ENCODE results near the gene PSMB3.

Gene PSMB3

GRCh38 chr17:38750312-38751121, 2.0 kb upstream of the PSMB3 start:
- peak overlapping the region; percentile 99 for H3K4me3 ChIP-seq (ENCODE audit: insufficient read depth, low read depth, low read length, poor library complexity, severe bottlenecking)
- no peak for DNase-seq
- peaks cover 54% of the 10 kb centered on the region for H3K4me1 ChIP-seq (ENCODE audit: control insufficient read depth, insufficient read depth, low read length, poor library complexity, severe bottlenecking)
- H3K9me3 ChIP-seq (ENCODE audit: control insufficient read depth, low read length): no peaks in the 10 kb centered on the region
- no peaks in the 10 kb centered on the region for H3K36me3 ChIP-seq (ENCODE audit: control insufficient read depth, insufficient read depth, low read length)
- H3K27ac ChIP-seq (ENCODE audit: insufficient read depth, low read length, poor library complexity, severe bottlenecking): no peak overlapping the region
- H3K27me3 ChIP-seq (replicated peaks; ENCODE audit: control insufficient read depth, insufficient read depth, low read length, poor library complexity, severe bottlenecking): peaks cover 34% of the 10 kb centered on the region

GRCh38 chr17:38751144-38751807, 1.3 kb upstream of the PSMB3 start:
- H3K27me3 ChIP-seq (replicated peaks; ENCODE audit: control insufficient read depth, insufficient read depth, low read length, poor library complexity, severe bottlenecking): peaks cover 34% of the 10 kb centered on the region
- DNase-seq: no peak
- peaks cover 7% of the 10 kb centered on the region for H3K36me3 ChIP-seq (ENCODE audit: control insufficient read depth, insufficient read depth, low read length)
- peaks cover 54% of the 10 kb centered on the region for H3K4me1 ChIP-seq (ENCODE audit: control insufficient read depth, insufficient read depth, low read length, poor library complexity, severe bottlenecking)
- H3K4me3 ChIP-seq (ENCODE audit: insufficient read depth, low read depth, low read length, poor library complexity, severe bottlenecking): peak overlapping the region; percentile 99
- peak overlapping the region; percentile 86 for H3K27ac ChIP-seq (ENCODE audit: insufficient read depth, low read length, poor library complexity, severe bottlenecking)
- H3K9me3 ChIP-seq (ENCODE audit: control insufficient read depth, low read length): no peaks in the 10 kb centered on the region

GRCh38 chr17:38751808-38752307, 683 bp upstream of the PSMB3 start:
- Histone ChIP-seq H3K9me3 (ENCODE audit: control insufficient read depth, low read length) (no peaks in the 10 kb centered on the region), H3K36me3 (ENCODE audit: control insufficient read depth, insufficient read depth, low read length) (peaks cover 11% of the 10 kb centered on the region), H3K27me3 (replicated peaks; ENCODE audit: control insufficient read depth, insufficient read depth, low read length, poor library complexity, severe bottlenecking) (peaks cover 32% of the 10 kb centered on the region), H3K4me1 (ENCODE audit: control insufficient read depth, insufficient read depth, low read length, poor library complexity, severe bottlenecking) (peaks cover 54% of the 10 kb centered on the region), H3K27ac (ENCODE audit: insufficient read depth, low read length, poor library complexity, severe bottlenecking) (peak overlapping the region; percentile 86), H3K4me3 (ENCODE audit: insufficient read depth, low read depth, low read length, poor library complexity, severe bottlenecking) (peak overlapping the region; percentile 99)
- peak; percentile 53 to 64 (median 63) for DNase-seq

DNA sequence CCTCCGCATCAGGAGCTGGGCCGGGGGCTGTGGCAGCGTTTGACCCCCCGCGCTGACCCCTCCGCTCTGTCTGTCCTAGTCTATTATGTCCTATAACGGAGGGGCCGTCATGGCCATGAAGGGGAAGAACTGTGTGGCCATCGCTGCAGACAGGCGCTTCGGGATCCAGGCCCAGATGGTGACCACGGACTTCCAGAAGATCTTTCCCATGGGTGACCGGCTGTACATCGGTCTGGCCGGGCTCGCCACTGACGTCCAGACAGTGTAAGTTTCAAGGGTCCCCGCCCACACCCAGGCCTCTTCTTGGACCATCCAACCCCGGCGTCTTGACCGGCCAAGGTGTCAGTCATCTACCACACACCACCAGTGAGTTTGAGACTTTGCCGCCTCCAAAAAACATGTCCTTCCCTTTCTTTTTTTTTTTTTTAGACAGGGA, 548 bp downstream of the PSMB3 start:
- H3K4me1 ChIP-seq (ENCODE audit: control insufficient read depth, insufficient read depth, low read length, poor library complexity, severe bottlenecking): peaks cover 42% of the 10 kb centered on the region
- H3K36me3 ChIP-seq (ENCODE audit: control insufficient read depth, insufficient read depth, low read length): peaks cover 15% of the 10 kb centered on the region
- H3K27ac ChIP-seq (ENCODE audit: insufficient read depth, low read length, poor library complexity, severe bottlenecking): peak overlapping the region; percentile 86
- H3K9me3 ChIP-seq (ENCODE audit: control insufficient read depth, low read length): no peaks in the 10 kb centered on the region
- H3K27me3 ChIP-seq (replicated peaks; ENCODE audit: control insufficient read depth, insufficient read depth, low read length, poor library complexity, severe bottlenecking): peaks cover 22% of the 10 kb centered on the region
- no peak for DNase-seq
- H3K4me3 ChIP-seq (ENCODE audit: insufficient read depth, low read depth, low read length, poor library complexity, severe bottlenecking): peak overlapping the region; percentile 99

DNA sequence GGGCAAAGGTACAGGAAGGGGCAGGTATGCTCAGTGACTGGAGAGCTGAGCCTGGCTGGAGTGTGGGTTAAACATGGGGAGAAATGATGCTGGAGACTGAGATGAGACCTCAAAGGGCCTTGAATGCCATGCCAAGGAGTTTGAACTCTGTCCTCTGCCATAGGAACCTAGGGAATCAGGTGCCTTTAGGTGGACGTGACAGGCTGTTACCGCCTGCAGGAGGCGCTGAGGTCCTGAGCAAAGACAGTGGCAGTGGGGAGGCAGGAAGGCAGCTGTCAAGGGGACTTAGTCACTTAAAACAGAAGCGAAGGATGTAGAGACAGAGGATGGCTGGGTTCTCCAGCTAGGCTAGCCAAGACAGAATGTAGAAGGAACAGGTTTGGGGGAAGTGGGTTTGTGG, 9.1 kb downstream of the PSMB3 start:
- no peak overlapping the region for H3K4me3 ChIP-seq (ENCODE audit: insufficient read depth, low read depth, low read length, poor library complexity, severe bottlenecking)
- H3K9me3 ChIP-seq (ENCODE audit: control insufficient read depth, low read length): no peaks in the 10 kb centered on the region
- DNase-seq: no peak
- H3K36me3 ChIP-seq (ENCODE audit: control insufficient read depth, insufficient read depth, low read length): peaks cover 68% of the 10 kb centered on the region
- no peaks in the 10 kb centered on the region for H3K27me3 ChIP-seq (replicated peaks; ENCODE audit: control insufficient read depth, insufficient read depth, low read length, poor library complexity, severe bottlenecking)
- H3K27ac ChIP-seq (ENCODE audit: insufficient read depth, low read length, poor library complexity, severe bottlenecking): no peak overlapping the region
- no peaks in the 10 kb centered on the region for H3K4me1 ChIP-seq (ENCODE audit: control insufficient read depth, insufficient read depth, low read length, poor library complexity, severe bottlenecking)

GRCh38 chr17:38762231-38762630, 9.7 kb downstream of the PSMB3 start:
- Histone ChIP-seq H3K36me3 (ENCODE audit: control insufficient read depth, insufficient read depth, low read length) (peaks cover 72% of the 10 kb centered on the region), H3K4me3 (ENCODE audit: insufficient read depth, low read depth, low read length, poor library complexity, severe bottlenecking) (no peak overlapping the region), H3K27me3 (replicated peaks; ENCODE audit: control insufficient read depth, insufficient read depth, low read length, poor library complexity, severe bottlenecking) (no peaks in the 10 kb centered on the region), H3K4me1 (ENCODE audit: control insufficient read depth, insufficient read depth, low read length, poor library complexity, severe bottlenecking) (no peaks in the 10 kb centered on the region), H3K27ac (ENCODE audit: insufficient read depth, low read length, poor library complexity, severe bottlenecking) (no peak overlapping the region), H3K9me3 (ENCODE audit: control insufficient read depth, low read length) (no peaks in the 10 kb centered on the region)
- no peak for DNase-seq

- Histone ChIP-seq H3K36me3 (ENCODE audit: control insufficient read depth, insufficient read depth, low read length) (peaks cover 90% of the 10 kb centered on the region), H3K4me3 (ENCODE audit: insufficient read depth, low read depth, low read length, poor library complexity, severe bottlenecking) (no peak overlapping the region), H3K4me1 (ENCODE audit: control insufficient read depth, insufficient read depth, low read length, poor library complexity, severe bottlenecking) (no peaks in the 10 kb centered on the region), H3K9me3 (ENCODE audit: control insufficient read depth, low read length) (no peaks in the 10 kb centered on the region), H3K27ac (ENCODE audit: insufficient read depth, low read length, poor library complexity, severe bottlenecking) (no peak overlapping the region), H3K27me3 (replicated peaks; ENCODE audit: control insufficient read depth, insufficient read depth, low read length, poor library complexity, severe bottlenecking) (no peaks in the 10 kb centered on the region)
- no peak for DNase-seq
These were observed 13.8 kb downstream of the PSMB3 start for GRCh38 chr17:38766341-38766740.

DNA sequence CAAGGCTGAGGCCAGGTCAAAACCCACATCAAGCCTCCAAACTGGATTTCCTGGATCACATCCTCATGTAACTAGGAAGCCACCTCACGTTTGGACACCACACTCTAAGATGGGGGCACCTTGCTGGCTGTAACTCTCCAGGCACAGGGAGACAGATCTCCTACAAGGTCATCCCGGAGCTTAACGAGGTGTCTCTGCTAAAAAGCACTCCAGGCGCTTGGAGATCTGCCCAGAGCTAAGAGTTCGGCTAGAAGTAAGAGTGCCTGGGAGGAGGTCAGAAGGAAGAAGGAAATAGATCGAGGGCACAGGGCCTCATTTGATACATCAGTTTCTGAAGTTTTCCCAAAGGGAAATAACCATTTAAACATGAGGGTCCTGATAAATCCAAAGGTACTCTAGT, 15.9 kb downstream of the PSMB3 start:
- Histone ChIP-seq H3K9me3 (ENCODE audit: control insufficient read depth, low read length) (no peaks in the 10 kb centered on the region), H3K27ac (ENCODE audit: insufficient read depth, low read length, poor library complexity, severe bottlenecking) (no peak overlapping the region), H3K4me1 (ENCODE audit: control insufficient read depth, insufficient read depth, low read length, poor library complexity, severe bottlenecking) (no peaks in the 10 kb centered on the region), H3K36me3 (ENCODE audit: control insufficient read depth, insufficient read depth, low read length) (peaks cover 92% of the 10 kb centered on the region), H3K27me3 (replicated peaks; ENCODE audit: control insufficient read depth, insufficient read depth, low read length, poor library complexity, severe bottlenecking) (no peaks in the 10 kb centered on the region), H3K4me3 (ENCODE audit: insufficient read depth, low read depth, low read length, poor library complexity, severe bottlenecking) (no peak overlapping the region)
- DNase-seq: no peak

- Histone ChIP-seq H3K27ac (ENCODE audit: insufficient read depth, low read length, poor library complexity, severe bottlenecking) (no peak overlapping the region), H3K36me3 (ENCODE audit: control insufficient read depth, insufficient read depth, low read length) (peaks cover 83% of the 10 kb centered on the region), H3K4me1 (ENCODE audit: control insufficient read depth, insufficient read depth, low read length, poor library complexity, severe bottlenecking) (no peaks in the 10 kb centered on the region), H3K4me3 (ENCODE audit: insufficient read depth, low read depth, low read length, poor library complexity, severe bottlenecking) (no peak overlapping the region), H3K27me3 (replicated peaks; ENCODE audit: control insufficient read depth, insufficient read depth, low read length, poor library complexity, severe bottlenecking) (no peaks in the 10 kb centered on the region), H3K9me3 (ENCODE audit: control insufficient read depth, low read length) (no peaks in the 10 kb centered on the region)
- no peak for DNase-seq
These were observed 20.7 kb downstream of the PSMB3 start for GRCh38 chr17:38773258-38773657.

DNA sequence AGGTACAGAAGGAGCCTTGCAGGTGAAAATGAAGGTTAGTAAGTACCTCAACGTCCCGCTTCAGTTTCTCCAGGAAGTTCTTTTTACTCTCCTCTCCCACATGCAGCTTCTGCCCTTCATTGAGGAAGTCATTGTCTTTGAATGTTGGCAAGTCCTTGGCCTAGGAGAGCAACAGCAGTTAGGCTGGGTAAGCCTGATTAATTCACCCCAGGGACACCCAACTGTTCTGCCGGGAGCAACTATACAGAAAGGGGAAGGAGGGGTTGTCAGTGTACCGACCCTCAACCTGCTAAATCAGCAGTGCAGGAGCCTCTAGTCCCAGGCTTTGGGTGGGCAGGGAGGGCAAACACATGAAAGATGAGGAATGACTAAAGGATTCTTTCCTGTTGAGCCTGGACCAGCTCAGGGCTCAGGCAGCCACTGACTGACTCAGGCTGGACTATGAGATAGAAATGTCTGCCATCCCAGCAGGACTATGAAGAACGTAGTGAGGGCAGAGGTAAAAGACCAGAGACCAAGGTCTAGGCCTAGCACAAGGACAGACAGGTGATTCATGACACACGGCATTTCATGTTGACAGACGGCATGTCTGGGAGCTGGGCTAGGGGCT, 25.2 kb downstream of the PSMB3 start:
- H3K4me3 ChIP-seq (ENCODE audit: insufficient read depth, low read depth, low read length, poor library complexity, severe bottlenecking): no peak overlapping the region
- H3K27me3 ChIP-seq (replicated peaks; ENCODE audit: control insufficient read depth, insufficient read depth, low read length, poor library complexity, severe bottlenecking): no peaks in the 10 kb centered on the region
- no peak for DNase-seq
- H3K27ac ChIP-seq (ENCODE audit: insufficient read depth, low read length, poor library complexity, severe bottlenecking): no peak overlapping the region
- H3K9me3 ChIP-seq (ENCODE audit: control insufficient read depth, low read length): no peaks in the 10 kb centered on the region
- H3K4me1 ChIP-seq (ENCODE audit: control insufficient read depth, insufficient read depth, low read length, poor library complexity, severe bottlenecking): no peaks in the 10 kb centered on the region
- H3K36me3 ChIP-seq (ENCODE audit: control insufficient read depth, insufficient read depth, low read length): peaks cover 83% of the 10 kb centered on the region

Measured in effector memory CD4-positive, alpha-beta T cell (primary cell).